HuH-7.5 (cell line): ENCODE results near the gene HAO2.

Experiments used
- DNase-seq: peaks from one replicate; pipeline ENCODE4 v3.0.0; 2011; ENCODE audit warnings: low spot score

The HAO2 gene

DNA sequence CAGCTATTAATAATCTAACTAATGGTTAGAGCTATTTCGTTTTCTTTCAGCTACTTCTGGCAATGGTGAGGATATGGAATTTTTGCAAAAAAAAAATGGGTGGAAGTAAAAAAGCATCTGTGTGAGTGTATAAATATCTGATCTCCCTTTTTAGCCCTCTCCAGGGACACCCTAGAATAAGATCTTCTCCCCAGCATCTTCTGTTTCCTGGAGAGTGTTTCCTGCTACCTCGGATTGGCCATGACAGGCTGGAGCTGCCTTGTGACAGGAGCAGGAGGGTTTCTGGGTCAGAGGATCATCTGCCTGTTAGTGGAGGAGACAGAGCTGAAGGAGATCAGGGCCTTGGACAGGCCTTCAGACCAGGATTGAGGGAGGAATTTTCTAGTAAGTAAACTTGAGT is 70.2 kb downstream of the HAO2 start:
- no peak for DNase-seq

GRCh38 chr1:119440721-119441307 is 72.2 kb downstream of the HAO2 start:
- DNase-seq: no peak

- DNase-seq: no peak
These were observed 74.2 kb downstream of the HAO2 start for GRCh38 chr1:119442756-119443155.
